Stimulated activated CD4-positive, alpha-beta T cell treated with anti-CD3 and anti-CD28 coated beads, Interleukin-15, amount 100 ng/mL, for 48 hours (primary cell): ENCODE data around the gene ADD3.
"Not testable (repeated sequence)": the region's sequence is repeated elsewhere in the genome, so short reads cannot be mapped to it uniquely, and the experiment has no call there.

Experiments used
- DNase-seq, 2 donors: peaks; one replicate each; pipeline ENCODE4 v3.0.0-alpha.2; 2020; ENCODE audit warnings: low read depth in 2 of 2

The ADD3 gene

GRCh38 chr10:109975244-109976190 is 32.3 kb upstream of the ADD3 start:
- no peak for DNase-seq

GRCh38 chr10:109976681-109977080 is 31.1 kb upstream of the ADD3 start:
- no peak for DNase-seq

- DNase-seq: no peak
These were observed 30.4 kb upstream of the ADD3 start for GRCh38 chr10:109977382-109977806.

GRCh38 chr10:109978481-109978880 is 29.3 kb upstream of the ADD3 start:
- peak; percentile 29 to 58 for DNase-seq

- no peak for DNase-seq
These were observed 28.6 kb upstream of the ADD3 start for GRCh38 chr10:109979215-109979614.

GRCh38 chr10:109981650-109982049 is 26.1 kb upstream of the ADD3 start:
- DNase-seq: no peak

- no peak for DNase-seq
These were observed 25.7 kb upstream of the ADD3 start for GRCh38 chr10:109982123-109982522.

- no peak for DNase-seq
These were observed 25.0 kb upstream of the ADD3 start for GRCh38 chr10:109982812-109983211.

GRCh38 chr10:109984013-109984412 is 23.8 kb upstream of the ADD3 start:
- DNase-seq: no peak

- not testable (repeated sequence) for DNase-seq
These were observed 22.0 kb upstream of the ADD3 start for GRCh38 chr10:109985768-109986167.

GRCh38 chr10:109987452-109988211 is 20.2 kb upstream of the ADD3 start:
- no peak for DNase-seq

GRCh38 chr10:109988212-109988596 is 19.6 kb upstream of the ADD3 start:
- no peak for DNase-seq

GRCh38 chr10:109991266-109991855 is 16.4 kb upstream of the ADD3 start:
- DNase-seq: no peak

GRCh38 chr10:109992485-109992884 is 15.3 kb upstream of the ADD3 start:
- DNase-seq: no peak

GRCh38 chr10:109993551-109994330 is 14.0 kb upstream of the ADD3 start:
- DNase-seq: no peak

- DNase-seq: no peak
These were observed 12.8 kb upstream of the ADD3 start for GRCh38 chr10:109994711-109995577.

GRCh38 chr10:109995595-109995994 is 12.2 kb upstream of the ADD3 start:
- DNase-seq: no peak

- no peak for DNase-seq
These were observed 11.6 kb upstream of the ADD3 start for GRCh38 chr10:109996225-109996624.

- no peak for DNase-seq
These were observed 11.0 kb upstream of the ADD3 start for GRCh38 chr10:109996766-109997171.

GRCh38 chr10:109997233-109997632 is 10.6 kb upstream of the ADD3 start:
- DNase-seq: no peak

GRCh38 chr10:109998513-109998912 is 9.3 kb upstream of the ADD3 start:
- DNase-seq: no peak
